ENCODE data around the gene CCDC188.

GRCh38 chr22:20165421-20165820, 14.6 kb upstream of the CCDC188 start:
- TF ChIP-seq EP300 (IDR thresholded peaks at IDR 0.05): no peak
- no peak for TF ChIP-seq CTCF (IDR thresholded peaks at IDR 0.05)
- no peak for TF ChIP-seq POLR2A (IDR thresholded peaks at IDR 0.05)
- TF ChIP-seq POLR2AphosphoS5 (IDR thresholded peaks at IDR 0.05): no peak
